Measurements from ENCODE around the gene CCDC141. TPM values are rescaled to one million over a fixed set of nuclear protein-coding genes. Genes with fewer than 3 reads are reported as not detected.
"Not testable (repeated sequence)": the region's sequence is repeated elsewhere in the genome, so short reads cannot be mapped to it uniquely, and the experiment has no call there.

The CCDC141 gene
- total RNA-seq, 1 experiment from 2014 or later: not detected

DNA sequence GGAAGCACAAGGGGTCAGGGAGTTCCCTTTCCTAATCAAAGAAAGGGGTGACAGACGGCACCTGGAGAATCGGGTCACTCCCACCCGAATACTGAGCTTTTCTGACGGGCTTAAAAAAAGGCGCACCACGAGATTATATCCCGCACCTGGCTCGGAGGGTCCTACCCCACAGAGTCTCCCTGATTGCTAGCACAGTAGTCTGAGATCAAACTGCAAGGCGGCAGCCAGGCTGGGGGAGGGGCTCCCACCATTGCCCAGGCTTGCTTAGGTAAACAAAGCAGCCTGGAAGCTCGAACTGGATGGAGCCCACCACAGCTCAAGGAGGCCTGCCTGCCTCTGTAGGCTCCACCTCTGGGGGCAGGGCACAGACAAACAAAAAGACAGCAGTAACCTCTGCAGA lies 67.3 kb downstream of the CCDC141 start:
- DNase-seq (ENCODE audit: low read depth): not testable (repeated sequence)

DNA sequence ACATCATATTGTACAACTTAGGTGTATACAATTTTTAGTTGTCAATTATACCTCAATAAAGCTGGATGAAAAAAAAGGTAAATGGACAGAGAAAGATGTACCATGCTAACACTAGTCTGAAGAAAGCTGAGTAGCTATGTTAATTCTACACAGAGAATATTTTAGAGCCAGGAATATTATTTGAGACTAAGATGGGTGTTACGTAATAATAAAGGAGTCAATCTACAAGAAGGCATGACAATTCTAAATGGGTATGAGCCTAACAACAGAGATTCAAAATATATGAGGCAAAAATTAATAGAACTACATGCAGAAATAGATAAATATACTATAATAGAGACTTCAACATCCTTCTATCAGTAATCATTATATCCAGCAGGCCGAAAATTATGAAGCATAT lies 69.1 kb downstream of the CCDC141 start:
- no peak for DNase-seq (ENCODE audit: low read depth)

DNA sequence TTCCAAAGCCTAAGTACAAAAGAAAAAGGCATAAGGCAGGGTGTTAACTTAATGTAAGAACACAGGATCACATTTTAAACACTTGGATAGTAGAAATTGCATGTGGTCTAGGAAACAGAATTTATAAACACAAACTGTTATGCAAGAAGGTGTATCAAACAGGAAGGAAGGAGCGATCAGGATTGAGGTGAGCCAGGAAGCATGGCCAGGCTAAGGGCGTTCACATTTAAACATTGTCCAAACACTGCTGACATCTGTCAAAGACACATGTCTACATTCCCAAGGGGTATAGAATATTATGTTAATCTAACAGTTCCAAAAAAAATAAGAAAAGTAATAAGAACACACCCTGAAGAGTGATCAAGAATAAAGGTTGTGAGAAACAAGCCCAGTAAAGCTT lies 71.3 kb downstream of the CCDC141 start:
- DNase-seq (ENCODE audit: low read depth): no peak

DNA sequence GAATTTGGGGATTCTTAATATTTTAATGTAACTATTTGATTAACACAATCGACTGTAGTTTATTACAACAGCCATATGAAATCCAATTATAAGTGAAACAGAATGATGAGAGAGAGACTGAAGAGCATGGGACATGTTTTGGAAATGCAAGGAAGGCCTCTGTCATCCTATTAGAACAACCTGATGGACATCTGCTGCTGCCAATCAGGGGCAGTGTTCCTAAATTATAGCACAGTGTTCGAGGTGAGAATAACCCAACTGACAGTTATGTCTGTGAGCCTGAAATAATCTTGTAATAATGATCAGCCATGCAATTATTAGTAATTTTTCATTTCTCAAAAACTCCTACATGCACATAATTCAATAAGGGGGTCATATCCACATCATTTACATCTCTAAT lies 73.6 kb downstream of the CCDC141 start:
- no peak for DNase-seq (ENCODE audit: low read depth)

DNA sequence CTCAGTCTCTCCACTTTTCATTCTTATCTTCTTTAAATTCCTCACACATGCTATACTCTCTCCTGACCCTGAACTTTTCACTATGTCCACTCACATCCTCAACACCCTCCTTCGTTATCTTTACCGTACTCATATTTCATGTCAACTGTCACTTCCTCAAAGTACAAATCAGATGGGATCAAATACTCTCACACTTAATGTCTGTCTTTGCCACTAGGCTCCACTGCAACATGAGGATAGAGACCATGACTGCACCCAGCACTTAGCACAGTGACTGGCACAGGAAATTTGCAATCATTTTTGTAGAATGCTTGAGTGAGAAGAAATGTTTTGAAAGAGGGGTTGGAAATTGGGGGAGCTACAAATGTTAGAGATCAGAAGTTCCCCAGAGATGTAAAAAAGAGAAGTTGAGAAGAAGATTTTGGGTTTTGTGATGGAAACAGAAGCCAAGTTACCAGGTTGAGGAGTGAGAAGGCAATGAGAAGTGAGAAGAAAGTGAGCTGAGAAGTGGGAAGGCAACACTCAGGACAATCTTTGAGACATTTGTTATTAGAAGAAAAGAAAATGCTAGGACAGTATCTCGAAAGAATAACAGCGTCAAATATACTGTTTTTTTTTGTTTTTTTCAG lies 87.0 kb downstream of the CCDC141 start:
- no peak for DNase-seq (ENCODE audit: low read depth)

DNA sequence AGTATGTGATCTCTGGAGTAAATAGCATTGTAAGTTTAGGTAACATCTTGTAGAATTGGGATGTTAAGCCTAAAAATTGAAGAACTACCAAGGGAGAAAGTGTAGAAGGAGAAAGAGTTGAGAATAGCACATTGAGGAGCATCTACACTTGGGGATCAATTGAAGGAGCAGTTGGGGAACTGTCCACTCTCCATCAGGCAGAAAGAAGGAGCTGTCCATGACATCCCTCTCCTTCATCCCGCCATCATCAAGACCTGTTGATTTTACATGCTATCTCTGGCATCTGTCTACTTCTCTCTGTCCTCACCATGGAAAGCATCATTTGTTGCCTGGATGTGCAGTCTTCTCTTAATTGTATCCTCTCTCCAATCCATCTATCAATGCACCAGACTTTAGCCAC lies 87.8 kb downstream of the CCDC141 start:
- DNase-seq (ENCODE audit: low read depth): no peak

DNA sequence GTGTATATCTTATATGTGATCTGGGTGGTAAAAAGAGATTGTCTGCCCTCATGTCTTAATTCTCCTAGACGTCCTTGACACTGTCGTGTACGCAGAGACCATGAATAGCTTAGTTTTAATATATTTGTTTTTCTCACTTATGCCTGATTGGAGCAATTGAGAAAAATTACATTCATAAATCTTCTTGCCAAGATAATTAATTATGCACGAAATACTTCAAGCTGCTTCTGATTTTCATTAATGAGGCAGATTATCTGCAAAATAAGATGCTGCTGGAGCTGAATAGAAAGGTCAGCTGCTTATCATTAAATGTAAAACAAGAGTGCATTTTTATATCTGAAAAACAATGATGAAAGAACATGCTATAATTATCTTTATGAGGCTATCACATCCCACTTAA lies 95.9 kb downstream of the CCDC141 start:
- no peak for DNase-seq (ENCODE audit: low read depth)

DNA sequence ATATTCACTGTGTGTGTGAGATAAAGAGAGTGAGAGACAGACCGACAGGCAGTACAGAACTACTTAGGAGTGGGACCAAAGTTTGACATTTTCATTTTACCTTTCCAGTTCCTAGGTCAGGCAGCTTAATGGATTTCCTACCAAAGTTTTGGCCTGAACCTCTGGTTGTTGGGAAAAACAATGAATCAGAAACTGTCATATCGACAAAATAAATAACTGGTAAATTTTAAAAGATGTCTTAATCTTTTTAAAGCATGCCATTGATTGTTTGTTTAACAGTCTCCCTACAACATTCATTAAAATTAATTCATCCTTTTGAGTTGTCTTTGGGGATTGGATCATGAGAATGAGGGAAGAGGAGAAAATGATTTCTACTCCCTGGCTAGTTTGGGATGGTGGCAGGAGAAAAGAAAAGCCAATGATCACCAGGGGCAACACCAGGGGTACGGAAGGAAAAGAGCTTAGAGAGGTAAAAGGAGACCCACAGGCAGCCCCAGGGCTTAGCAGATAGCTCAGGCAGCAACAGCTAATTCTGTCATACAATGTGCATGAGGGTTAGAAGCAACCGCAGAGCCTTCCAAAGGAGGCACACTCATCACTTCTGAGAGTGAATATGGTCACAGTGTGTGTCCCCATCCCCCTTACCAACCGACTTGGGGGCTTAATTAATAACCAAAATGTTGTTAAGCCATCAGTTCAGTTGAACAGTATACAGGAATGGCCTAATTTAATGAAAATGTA lies 98.5 kb downstream of the CCDC141 start:
- no peak for DNase-seq (ENCODE audit: low read depth)

DNA sequence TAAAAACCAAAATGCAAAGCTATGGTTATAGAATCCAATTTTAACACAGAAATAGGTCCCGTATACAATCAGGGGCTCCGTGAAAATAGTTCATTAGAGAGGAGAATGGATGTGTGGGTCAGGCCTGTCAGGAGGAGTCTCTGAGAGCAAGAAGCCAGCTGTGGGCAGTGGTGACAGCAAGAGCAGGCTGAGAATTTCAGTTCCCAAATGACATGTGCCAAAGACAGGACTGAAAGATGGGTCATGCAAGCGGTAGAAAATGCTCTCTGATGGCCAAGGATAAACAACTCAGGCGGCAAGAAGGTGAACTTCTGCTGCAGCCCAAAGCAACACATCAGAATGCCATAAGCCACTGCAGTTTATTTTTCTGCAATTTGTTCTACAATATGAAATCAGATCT lies 100.4 kb downstream of the CCDC141 start:
- DNase-seq (ENCODE audit: low read depth): no peak

DNA sequence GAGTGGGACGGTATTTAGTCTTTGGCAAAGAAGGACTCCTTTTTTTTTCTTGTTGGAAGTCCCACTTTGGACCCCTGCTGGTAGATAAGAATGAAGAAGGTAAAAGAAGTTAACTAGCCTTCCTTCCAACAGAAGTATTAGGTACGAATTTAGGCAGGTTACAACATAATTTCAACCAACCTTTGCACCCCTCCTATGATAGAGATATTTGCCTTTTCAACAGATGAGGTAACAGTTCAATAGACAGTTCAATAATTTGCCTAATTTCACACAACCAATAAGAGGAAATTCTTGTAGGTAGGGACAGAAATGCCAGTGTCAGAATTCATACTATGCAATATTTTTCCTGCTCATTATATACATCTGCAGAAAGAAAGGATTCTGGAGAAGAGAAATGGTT lies 100.8 kb downstream of the CCDC141 start:
- no peak for DNase-seq (ENCODE audit: low read depth)

DNA sequence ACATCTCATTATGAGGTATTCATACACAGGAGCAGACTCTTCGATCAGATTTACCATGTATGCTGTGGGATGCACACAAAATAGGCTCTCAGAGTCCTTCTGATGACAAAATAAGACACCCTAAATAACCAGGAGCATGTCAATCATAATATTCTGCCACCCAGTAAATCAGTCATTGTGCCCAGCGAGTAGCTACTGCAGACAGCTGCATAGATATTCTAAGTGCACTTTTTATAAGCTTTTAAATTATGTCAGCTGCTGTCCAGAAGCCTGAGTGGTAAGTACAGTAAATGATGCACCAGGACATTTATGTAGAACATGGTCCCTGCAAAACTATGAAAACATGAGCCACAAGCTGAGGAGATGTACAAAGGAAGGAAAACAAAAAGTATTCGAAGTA lies 102.9 kb downstream of the CCDC141 start:
- no peak for DNase-seq (ENCODE audit: low read depth)

DNA sequence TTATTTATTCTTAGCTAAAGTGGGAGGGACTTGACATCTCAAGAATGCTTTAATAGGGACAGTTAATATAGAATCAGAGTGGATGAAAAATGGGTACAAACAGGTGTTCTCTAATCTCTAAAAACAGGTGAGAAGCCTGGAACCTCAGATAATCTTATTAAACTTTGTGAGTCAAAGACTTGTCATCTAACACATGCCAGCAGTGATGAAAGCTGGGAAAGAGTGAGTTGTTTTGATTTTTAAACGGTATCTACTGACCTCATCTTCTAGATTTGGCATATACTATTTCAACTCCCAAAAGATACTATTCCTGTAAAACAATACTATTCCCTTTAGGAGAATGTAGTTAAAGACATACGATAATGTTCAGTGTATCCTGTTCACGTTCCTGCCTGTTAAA lies 103.4 kb downstream of the CCDC141 start:
- DNase-seq (ENCODE audit: low read depth): no peak

DNA sequence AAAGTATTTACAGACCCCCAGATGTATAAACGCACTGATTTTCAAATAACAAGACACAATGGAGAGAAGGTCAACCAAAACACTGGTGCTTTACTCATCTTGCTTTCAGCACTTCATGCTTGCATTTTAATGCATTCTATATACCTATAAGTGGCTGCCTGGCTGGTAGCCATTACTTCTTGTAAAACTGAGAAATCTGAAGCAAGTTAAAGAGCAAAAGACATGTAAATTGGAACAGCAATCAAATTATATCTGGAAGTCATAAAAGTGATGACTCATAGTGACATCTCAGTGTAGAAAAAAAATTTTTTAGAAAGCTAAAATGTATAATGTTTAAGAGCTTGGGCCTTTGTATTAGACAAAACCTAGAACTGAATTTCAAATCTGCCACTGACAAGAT lies 106.2 kb downstream of the CCDC141 start:
- no peak for DNase-seq (ENCODE audit: low read depth)

DNA sequence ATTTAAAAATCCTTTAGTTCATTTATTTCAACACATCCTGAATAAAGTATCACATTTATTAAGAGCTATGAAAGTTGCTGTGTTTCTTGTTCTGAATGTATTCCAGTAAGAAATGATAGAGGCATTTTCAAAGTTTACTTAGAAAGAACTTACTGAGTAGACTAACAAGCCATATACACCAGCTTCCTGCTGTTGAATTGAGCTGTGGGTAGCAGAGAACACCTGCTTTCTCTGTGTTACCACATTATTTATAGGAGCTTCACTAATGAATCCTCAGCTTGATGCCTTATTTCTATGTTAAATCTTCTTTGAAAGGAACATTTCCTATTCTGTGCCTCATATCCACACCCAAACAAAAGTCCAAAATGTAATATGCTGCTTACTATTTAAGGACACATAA lies 115.4 kb downstream of the CCDC141 start:
- DNase-seq (ENCODE audit: low read depth): no peak

DNA sequence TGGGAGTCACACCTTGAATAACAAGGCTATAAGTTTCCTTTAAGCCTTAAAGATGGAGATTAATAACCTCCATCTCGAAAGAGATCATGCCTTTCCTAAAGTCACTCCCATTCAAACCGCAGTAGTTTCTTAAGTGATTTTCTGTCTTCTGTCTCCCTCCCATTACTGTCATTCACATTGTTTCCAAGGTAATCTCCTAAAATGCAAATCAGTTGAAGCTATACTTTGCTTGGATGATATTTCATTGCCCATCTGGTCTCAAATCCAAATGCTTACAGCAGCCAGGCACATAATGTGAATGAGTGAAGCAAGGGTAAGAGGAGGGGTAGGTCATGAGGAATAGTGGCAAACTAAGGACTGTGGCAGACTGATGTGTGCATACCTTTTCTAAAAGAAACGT lies 116.4 kb downstream of the CCDC141 start:
- DNase-seq (ENCODE audit: low read depth): no peak

DNA sequence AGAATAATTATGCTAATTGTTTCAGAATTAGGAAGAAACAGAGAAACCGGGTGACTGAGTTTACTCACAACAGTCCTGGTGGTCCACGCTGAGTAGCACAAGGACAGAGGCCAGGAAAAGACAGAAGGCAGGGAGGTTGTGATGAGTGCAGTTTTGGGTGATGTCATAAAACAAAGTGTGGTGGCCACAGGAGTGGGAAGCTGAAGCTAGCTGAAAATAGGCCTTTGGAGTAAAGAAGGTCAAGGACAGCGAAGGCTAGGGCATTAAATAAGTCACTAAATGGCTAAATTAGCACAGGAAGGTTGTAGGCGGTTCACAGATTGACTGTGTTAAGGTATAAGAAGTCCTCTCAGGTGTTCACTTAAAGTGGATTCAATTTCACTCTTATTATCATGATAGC lies 121.9 kb downstream of the CCDC141 start:
- no peak for DNase-seq (ENCODE audit: low read depth)

DNA sequence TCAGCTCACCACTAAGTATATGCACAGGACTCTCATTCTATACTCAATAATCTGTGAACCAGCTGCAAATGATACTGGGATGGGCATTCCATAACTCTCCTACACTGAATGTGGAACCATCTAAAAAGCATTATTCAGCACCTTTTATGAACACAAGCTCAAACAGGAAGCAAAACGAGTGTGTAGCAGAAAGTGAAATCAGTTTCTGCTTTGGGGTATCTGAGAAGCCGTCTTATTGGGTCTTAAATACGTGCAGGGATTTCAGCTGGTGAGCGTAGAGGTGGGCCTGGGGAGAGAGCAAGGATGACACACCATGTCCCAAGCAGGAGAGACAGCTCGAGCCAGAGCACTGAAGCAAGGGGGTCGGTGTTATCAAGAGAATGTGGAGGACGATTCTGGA lies 122.8 kb downstream of the CCDC141 start:
- DNase-seq (ENCODE audit: low read depth): no peak

DNA sequence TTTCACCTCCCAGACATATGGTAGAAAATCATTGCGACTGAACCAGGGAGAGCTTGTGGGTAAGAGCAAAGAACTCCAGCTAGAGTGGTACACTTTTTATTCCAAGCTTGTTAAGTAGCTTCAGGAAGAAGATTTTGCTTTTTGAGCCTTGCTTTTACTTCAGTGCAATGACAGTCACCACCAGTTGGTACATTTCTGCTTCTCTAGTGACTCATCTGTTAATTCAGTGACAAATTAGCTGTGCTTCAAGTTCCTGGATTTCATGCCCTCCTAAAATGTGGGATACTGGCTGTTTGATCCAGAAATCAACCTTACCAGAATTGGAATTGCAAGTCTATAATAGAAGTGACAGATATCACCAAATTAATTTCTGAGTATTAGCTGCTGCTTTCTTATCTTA lies 125.1 kb downstream of the CCDC141 start:
- DNase-seq (ENCODE audit: low read depth): peak; percentile 14

DNA sequence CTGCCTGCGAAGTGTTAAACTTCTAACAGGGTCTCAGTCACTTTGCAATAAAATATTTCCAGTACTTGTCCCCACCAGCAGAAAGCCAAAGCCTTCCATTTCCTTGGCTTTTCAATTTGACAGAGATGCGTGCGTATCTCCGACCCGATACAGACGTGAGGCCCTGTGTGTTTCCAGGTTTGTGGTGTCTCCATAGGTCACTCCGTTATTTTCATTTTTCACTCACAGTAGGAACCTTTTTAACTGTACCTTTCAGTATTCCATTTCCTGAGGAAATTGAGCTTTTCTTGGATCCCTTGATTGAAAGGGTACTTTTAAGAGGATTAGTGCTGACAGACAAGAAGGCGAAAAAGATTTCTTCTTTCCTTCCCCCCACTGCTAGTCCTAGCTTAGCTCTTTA lies 126.4 kb downstream of the CCDC141 start:
- DNase-seq (ENCODE audit: low read depth): no peak

DNA sequence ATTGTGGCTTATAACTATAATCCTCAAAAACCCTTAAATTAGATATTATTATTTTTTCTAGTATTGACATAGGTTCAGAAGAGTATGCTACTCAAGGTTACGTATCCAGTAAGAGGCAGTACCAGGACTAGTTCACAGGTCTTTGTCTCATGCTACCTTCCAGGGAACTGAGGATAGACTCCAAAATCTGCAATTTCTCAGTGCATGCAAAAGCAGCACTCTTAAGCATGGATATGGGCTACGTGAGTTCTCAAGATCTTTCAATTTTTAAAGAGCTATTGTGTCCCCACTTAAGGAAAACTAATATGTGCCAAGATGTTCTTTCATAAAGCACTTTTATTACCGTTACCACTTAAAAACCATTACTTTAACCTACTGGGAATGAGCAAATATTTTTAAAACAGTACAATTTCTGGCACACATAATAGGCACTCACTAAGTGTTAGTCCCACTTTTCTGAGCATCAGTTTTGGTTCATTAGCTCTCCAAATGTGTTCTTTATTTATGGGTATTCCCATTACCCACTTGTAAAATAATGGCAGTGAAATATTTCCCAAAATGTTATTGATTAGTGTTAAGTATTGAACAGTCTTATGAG lies 128.9 kb downstream of the CCDC141 start:
- DNase-seq (ENCODE audit: low read depth): no peak

DNA sequence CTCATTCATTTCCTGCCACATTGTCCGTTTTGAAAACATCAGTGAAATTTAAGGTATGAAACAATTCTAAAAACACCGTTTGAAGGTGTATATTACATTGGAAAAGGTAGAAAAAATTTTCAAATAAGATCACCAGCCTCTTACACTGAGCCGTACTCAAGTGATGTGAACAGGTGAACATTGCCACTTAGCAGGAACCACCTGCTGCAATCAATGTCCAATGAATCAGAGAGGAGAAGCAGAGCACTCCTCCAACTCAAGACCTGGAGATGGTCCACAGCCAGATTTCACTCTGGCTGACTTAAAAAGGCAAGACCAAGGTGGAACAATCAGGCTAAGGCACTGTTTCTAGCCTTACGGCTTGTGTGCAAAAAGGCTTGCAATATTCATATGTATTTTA lies 132.4 kb downstream of the CCDC141 start:
- no peak for DNase-seq (ENCODE audit: low read depth)

DNA sequence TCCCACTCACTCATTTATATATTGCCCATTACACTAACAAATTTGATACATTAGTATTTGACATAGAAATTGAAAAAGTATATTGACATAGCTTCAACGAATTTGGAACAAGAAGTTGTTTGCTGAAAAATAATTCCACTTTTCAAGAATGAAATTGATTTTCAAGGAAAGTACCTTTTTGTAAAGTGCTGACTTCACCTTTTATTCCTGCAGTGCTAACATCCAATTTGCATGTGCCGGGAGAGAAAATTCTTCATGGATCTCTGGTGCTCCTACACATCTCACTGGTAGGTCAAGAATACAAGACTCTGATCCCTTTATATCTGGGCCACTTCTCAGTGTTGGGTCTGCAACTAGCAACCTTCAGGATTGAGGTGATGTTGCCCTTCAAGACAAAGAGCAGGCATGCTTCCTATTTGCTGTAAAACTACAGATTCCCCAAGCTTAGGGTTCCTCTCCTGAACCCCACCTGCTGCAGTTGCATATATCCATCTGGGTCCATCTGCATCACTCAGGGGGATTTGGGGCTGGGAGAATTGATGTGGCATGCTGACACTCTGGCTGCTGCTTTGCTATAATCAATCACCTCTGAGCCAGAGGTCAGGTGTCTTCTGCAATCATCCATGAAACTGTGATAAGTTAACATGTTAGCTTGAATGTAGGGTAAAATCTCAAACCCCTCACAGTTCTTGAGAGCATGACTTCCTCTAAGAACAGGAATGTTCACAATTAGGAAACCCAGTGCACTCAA lies 134.3 kb downstream of the CCDC141 start:
- no peak for DNase-seq (ENCODE audit: low read depth)

All from HT1080 (cell line).